NCI-H748 (cell line): ENCODE measurements around the gene EIF3A.
"Not testable (repeated sequence)": the region's sequence is repeated elsewhere in the genome, so short reads cannot be mapped to it uniquely, and the experiment has no call there.

Source experiments
- DNase-seq: peaks from one replicate; lab custom pipeline; 2025; ENCODE audit not compliant: unreplicated experiment; lab: John Stamatoyannopoulos, UW

EIF3A gene

GRCh38 chr10:119100434-119101238 is 20.0 kb upstream of the EIF3A start:
- no peak for DNase-seq

- no peak for DNase-seq
These were observed 18.0 kb upstream of the EIF3A start for GRCh38 chr10:119098576-119098975.

GRCh38 chr10:119096641-119097415 is 16.2 kb upstream of the EIF3A start:
- DNase-seq = not testable (repeated sequence)

GRCh38 chr10:119095640-119096039 is 15.0 kb upstream of the EIF3A start:
- no peak for DNase-seq

- DNase-seq = peak; percentile 65
These were observed 10.4 kb upstream of the EIF3A start for GRCh38 chr10:119090968-119091367.

GRCh38 chr10:119090026-119090795 is 9.6 kb upstream of the EIF3A start:
- no peak for DNase-seq

GRCh38 chr10:119087271-119087882 is 6.8 kb upstream of the EIF3A start:
- DNase-seq = peak; percentile 11

- no peak for DNase-seq
These were observed 4.3 kb upstream of the EIF3A start for GRCh38 chr10:119084896-119085295.

- peak; percentile 58 for DNase-seq
These were observed 757 bp downstream of the EIF3A start for GRCh38 chr10:119079599-119080520.

GRCh38 chr10:119078422-119079179 is 2.0 kb downstream of the EIF3A start:
- no peak for DNase-seq

- no peak for DNase-seq
These were observed 7.0 kb downstream of the EIF3A start for GRCh38 chr10:119073584-119073983.

GRCh38 chr10:119070395-119071165 is 10.0 kb downstream of the EIF3A start:
- no peak for DNase-seq

GRCh38 chr10:119061926-119062325 is 18.7 kb downstream of the EIF3A start:
- no peak for DNase-seq

- no peak for DNase-seq
These were observed 19.3 kb downstream of the EIF3A start for GRCh38 chr10:119061352-119061751.

- no peak for DNase-seq
These were observed 20.5 kb downstream of the EIF3A start for GRCh38 chr10:119060107-119060506.

GRCh38 chr10:119059557-119059956 is 21.1 kb downstream of the EIF3A start:
- DNase-seq = no peak

- no peak for DNase-seq
These were observed 22.6 kb downstream of the EIF3A start for GRCh38 chr10:119058010-119058409.

- DNase-seq = no peak
These were observed 25.1 kb downstream of the EIF3A start for GRCh38 chr10:119055472-119055871.

GRCh38 chr10:119051775-119052174 is 28.8 kb downstream of the EIF3A start:
- no peak for DNase-seq
